GM06990 (cell line): ENCODE data around the gene GRIA3.

Experiments
- DNase-seq: peaks from one replicate; pipeline ENCODE4 v3.0.0-alpha.2; 2011; ENCODE audit not compliant: insufficient read length; ENCODE audit errors: extremely low read depth
- H3K27me3 ChIP-seq: replicated peaks from 2 replicates; pipeline ENCODE4 v1.6.0; 2011; ENCODE audit warnings: low read length; ENCODE audit not compliant: control insufficient read depth, insufficient read depth
- H3K36me3 ChIP-seq: 2 replicates; pipeline ENCODE4 v1.5.1; 2011; ENCODE audit warnings: low read length; ENCODE audit not compliant: control insufficient read depth, insufficient read depth
- H3K4me3 ChIP-seq: replicated peaks from 2 replicates; pipeline ENCODE4 v1.5.1; 2011; ENCODE audit warnings: low read depth, mild to moderate bottlenecking, control low read depth, low read length
- CTCF ChIP-seq: IDR thresholded peaks from 2 replicates; pipeline ENCODE4 v1.5.1; 2011; ENCODE audit warnings: low read length, control low read depth, mild to moderate bottlenecking, inconsistent platforms; ENCODE audit not compliant: insufficient read depth, poor library complexity, severe bottlenecking

GRIA3 gene

GRCh38 chrX:123184866-123185276 lies 793 bp downstream of the GRIA3 start:
- Histone ChIP-seq H3K4me3 (peak overlapping the region; percentile 24), H3K36me3 (no peaks in the 10 kb centered on the region), H3K27me3 (no peaks in the 10 kb centered on the region; the same call in 1 of the 2 replicates)
- no peak for TF ChIP-seq CTCF
- DNase-seq = peak; percentile 12

GRCh38 chrX:123185721-123186120 lies 1.6 kb downstream of the GRIA3 start:
- Histone ChIP-seq H3K4me3 (no peak overlapping the region), H3K36me3 (no peaks in the 10 kb centered on the region), H3K27me3 (no peaks in the 10 kb centered on the region; the same call in 1 of the 2 replicates)
- no peak for DNase-seq
- TF ChIP-seq CTCF = no peak

DNA sequence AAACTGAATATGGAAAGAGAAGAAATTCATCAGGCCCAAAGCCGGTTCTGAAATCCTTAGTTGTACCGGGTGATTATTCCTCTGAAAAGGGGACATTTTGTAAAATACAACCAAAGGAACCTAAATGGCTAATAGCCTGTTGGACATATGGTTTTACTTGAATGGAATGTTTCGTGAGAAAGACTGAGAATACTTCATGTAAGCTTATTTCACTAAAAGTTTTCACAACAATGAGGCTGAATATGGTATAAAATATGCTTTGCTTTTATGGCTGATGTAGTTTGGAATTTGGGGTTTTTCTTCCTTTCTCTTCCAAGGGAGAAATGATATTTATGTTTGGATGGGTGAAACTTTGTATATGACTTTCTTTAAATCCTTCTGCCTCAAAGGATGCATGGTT lies 2.7 kb downstream of the GRIA3 start:
- no peak overlapping the region for H3K4me3 ChIP-seq
- no peak for DNase-seq
- H3K36me3 ChIP-seq = no peaks in the 10 kb centered on the region
- no peaks in the 10 kb centered on the region; the same call in 1 of the 2 replicates for H3K27me3 ChIP-seq
- no peak for TF ChIP-seq CTCF

GRCh38 chrX:123188081-123188480 lies 4.0 kb downstream of the GRIA3 start:
- Histone ChIP-seq H3K36me3 (no peaks in the 10 kb centered on the region), H3K27me3 (no peaks in the 10 kb centered on the region; the same call in 1 of the 2 replicates), H3K4me3 (no peak overlapping the region)
- DNase-seq = no peak
- no peak for TF ChIP-seq CTCF

DNA sequence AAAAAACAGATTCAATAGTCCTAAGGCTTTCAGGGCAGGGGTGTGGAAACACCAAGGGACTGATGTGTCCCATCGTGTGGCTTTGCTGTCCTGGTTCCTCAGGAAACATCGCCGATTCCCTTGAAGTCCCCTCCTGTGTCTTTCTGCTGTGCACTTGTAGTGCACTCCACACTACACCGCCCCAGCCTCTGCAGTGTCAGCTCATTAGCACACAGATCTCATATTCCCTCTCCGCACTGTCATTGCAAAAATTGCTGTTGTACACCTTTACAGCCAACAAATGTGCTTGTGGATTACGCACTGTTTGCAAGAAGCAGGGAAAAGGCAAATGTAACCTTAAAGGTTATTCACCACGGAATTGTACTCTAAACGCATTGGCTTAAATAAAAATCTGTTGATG lies 5.3 kb downstream of the GRIA3 start:
- Histone ChIP-seq H3K27me3 (no peaks in the 10 kb centered on the region; the same call in 1 of the 2 replicates), H3K4me3 (no peak overlapping the region), H3K36me3 (no peaks in the 10 kb centered on the region)
- no peak for TF ChIP-seq CTCF
- no peak for DNase-seq

GRCh38 chrX:123190096-123190495 lies 6.0 kb downstream of the GRIA3 start:
- no peak for TF ChIP-seq CTCF
- Histone ChIP-seq H3K4me3 (no peak overlapping the region), H3K27me3 (no peaks in the 10 kb centered on the region), H3K36me3 (no peaks in the 10 kb centered on the region)
- DNase-seq = no peak
